Frontal cortex (tissue), 4 donors: ENCODE results near the gene PHF19. TPM values are rescaled to one million over a fixed set of nuclear protein-coding genes. Genes with fewer than 3 reads are reported as not detected.

Experiments
- DNase-seq, 2 donors: peaks; one replicate each; pipeline ENCODE4 v3.0.0; 2012; ENCODE audit warnings: low spot score in 2 of 2
- FAIRE-seq: peaks from 2 replicates; lab custom pipeline; 2012; peaks lifted over from hg19 to GRCh38; lab: Jason Lieb, UNC
- total RNA-seq: library from RNA; depleted of rRNA; stranded (reverse); fragments of >200 nt; gene quantifications from one replicate; pipeline ENCODE4 v1.2.3, GENCODE V29; 2014
- donor health status: control.
- donor health status: control.
- donor health status: control.

The PHF19 gene
- total RNA-seq, 1 donor from 2014 or later = 3.7 TPM

- no peak for FAIRE-seq
These were observed 17.5 kb upstream of the PHF19 start for GRCh38 chr9:120894321-120895148.

GRCh38 chr9:120893611-120894307 is 16.8 kb upstream of the PHF19 start:
- DNase-seq (no peak), FAIRE-seq (no peak)

More at GRCh38 chr9:120894321-120895148, 17.5 kb upstream of the PHF19 start:
- DNase-seq = peak in 1 of 2 donors; percentile 54

- FAIRE-seq (no peak), DNase-seq (no peak)
These were observed 16.0 kb upstream of the PHF19 start for GRCh38 chr9:120892748-120893610.

- FAIRE-seq = no peak
These were observed 15.1 kb upstream of the PHF19 start for GRCh38 chr9:120891884-120892747.

GRCh38 chr9:120891245-120891883 is 14.4 kb upstream of the PHF19 start:
- FAIRE-seq (no peak), DNase-seq (no peak)

More at GRCh38 chr9:120891884-120892747, 15.1 kb upstream of the PHF19 start:
- DNase-seq = no peak

GRCh38 chr9:120890320-120891244 is 13.6 kb upstream of the PHF19 start:
- FAIRE-seq (no peak), DNase-seq (no peak)

GRCh38 chr9:120889606-120890271 is 12.8 kb upstream of the PHF19 start:
- FAIRE-seq = no peak
- no peak for DNase-seq

GRCh38 chr9:120888626-120889025 is 11.6 kb upstream of the PHF19 start:
- DNase-seq = no peak
- no peak for FAIRE-seq

GRCh38 chr9:120886490-120886967 is 9.5 kb upstream of the PHF19 start:
- no peak for DNase-seq
- no peak for FAIRE-seq

GRCh38 chr9:120885958-120886357 is 9.0 kb upstream of the PHF19 start:
- FAIRE-seq = no peak

GRCh38 chr9:120885457-120885856 is 8.5 kb upstream of the PHF19 start:
- DNase-seq (no peak), FAIRE-seq (no peak)

More at GRCh38 chr9:120885958-120886357, 9.0 kb upstream of the PHF19 start:
- no peak for DNase-seq

- FAIRE-seq (no peak), DNase-seq (no peak)
These were observed 6.6 kb upstream of the PHF19 start for GRCh38 chr9:120883608-120883996.

GRCh38 chr9:120882935-120883607 is 6.1 kb upstream of the PHF19 start:
- DNase-seq (no peak), FAIRE-seq (no peak)

- DNase-seq = no peak
- no peak for FAIRE-seq
These were observed 2.5 kb upstream of the PHF19 start for GRCh38 chr9:120879446-120879845.

GRCh38 chr9:120878188-120879130 is 1.5 kb upstream of the PHF19 start:
- no peak for FAIRE-seq
- no peak for DNase-seq
